ENCODE results near the gene RPS14. TPM values are rescaled to one million over a fixed set of nuclear protein-coding genes. Genes with fewer than 3 reads are reported as not detected.
A peak's percentile ranks its signal among the peaks of the same experiment; 100 is the strongest.

Gene RPS14
- total and polyA plus RNA-seq, 9 of the 15 experiments (the other 6 are each of a cell fraction or from before 2014, with no cell fraction given) = 1,824 to 5,983 (median 3,017) TPM

GRCh38 chr5:150485693-150486401, 36.3 kb upstream of the RPS14 start (continued):
- no peak for TF ChIP-seq ZNF512 (tag; IDR thresholded peaks at IDR 0.05)
- TF ChIP-seq E2F6 (IDR thresholded peaks at IDR 0.05; ENCODE audit: borderline replicate concordance in 1 of 2, extremely low read depth in 1 of 2, insufficient read depth in 1 of 2, insufficient read length in 1 of 2, low read depth in 1 of 2, low read length in 1 of 2, poor library complexity in 1 of 2, severe bottlenecking in 1 of 2) = peak in 1 of 2 experiments; percentile 59
- TF ChIP-seq MYBL2 (IDR thresholded peaks at IDR 0.05; ENCODE audit: low read depth) = no peak
- TF ChIP-seq MYBL2 (CRISPR knock-in tag; IDR thresholded peaks at IDR 0.05; ENCODE audit: borderline replicate concordance) = no peak
- TF ChIP-seq CAMTA2 (CRISPR knock-in tag; conservative IDR thresholded peaks at IDR 0.05) = no peak
- TF ChIP-seq MYC (IDR thresholded peaks at IDR 0.05; ENCODE audit: low read depth, low read length) = peak; percentile 41; the same call in 1 of the 2 replicates
- TF ChIP-seq MYC (CRISPR knock-in tag; IDR thresholded peaks at IDR 0.05; ENCODE audit: borderline replicate concordance, low read depth) = no peak
- TF ChIP-seq POLR2G (IDR thresholded peaks at IDR 0.05; ENCODE audit: low read depth, low read length) = peak; percentile 83
- TF ChIP-seq DNMT1 (IDR thresholded peaks at IDR 0.05) = no peak
- TF ChIP-seq GABPA (tag; conservative IDR thresholded peaks at IDR 0.05; ENCODE audit: low read depth) = no peak
- peak; percentile 33 for TF ChIP-seq CCNT2 (IDR thresholded peaks at IDR 0.05; ENCODE audit: borderline replicate concordance, extremely low read depth, insufficient read length, low read depth, low read length)
- TF ChIP-seq, protein P1, sequence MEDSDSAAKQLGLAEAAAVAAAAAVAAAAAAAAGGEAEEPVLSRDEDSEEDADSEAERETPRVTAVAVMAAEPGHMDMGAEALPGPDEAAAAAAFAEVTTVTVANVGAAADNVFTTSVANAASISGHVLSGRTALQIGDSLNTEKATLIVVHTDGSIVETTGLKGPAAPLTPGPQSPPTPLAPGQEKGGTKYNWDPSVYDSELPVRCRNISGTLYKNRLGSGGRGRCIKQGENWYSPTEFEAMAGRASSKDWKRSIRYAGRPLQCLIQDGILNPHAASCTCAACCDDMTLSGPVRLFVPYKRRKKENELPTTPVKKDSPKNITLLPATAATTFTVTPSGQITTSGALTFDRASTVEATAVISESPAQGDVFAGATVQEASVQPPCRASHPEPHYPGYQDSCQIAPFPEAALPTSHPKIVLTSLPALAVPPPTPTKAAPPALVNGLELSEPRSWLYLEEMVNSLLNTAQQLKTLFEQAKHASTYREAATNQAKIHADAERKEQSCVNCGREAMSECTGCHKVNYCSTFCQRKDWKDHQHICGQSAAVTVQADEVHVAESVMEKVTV (CRISPR knock-in tag; IDR thresholded peaks at IDR 0.05) = no peak
- peak; percentile 66 for TF ChIP-seq SUPT5H (IDR thresholded peaks at IDR 0.05)
- TF ChIP-seq MCM3 (IDR thresholded peaks at IDR 0.05) = no peak
- no peak for TF ChIP-seq ATF3 (IDR thresholded peaks at IDR 0.05)
- TF ChIP-seq ATF3 (CRISPR knock-in tag; conservative IDR thresholded peaks at IDR 0.05) = no peak
- peak; percentile 69; the same call in 1 of the 2 replicates for TF ChIP-seq POLR2A (conservative IDR thresholded peaks at IDR 0.05)
- TF ChIP-seq KLF16 (IDR thresholded peaks at IDR 0.05) = no peak
- no peak for TF ChIP-seq RBM22 (IDR thresholded peaks at IDR 0.05; ENCODE audit: low read depth, low read length, poor library complexity, severe bottlenecking)
